GM12872 (cell line): ENCODE results near the gene POLG.

ENCODE experiments used
- CTCF ChIP-seq: IDR thresholded peaks from 3 replicates; pipeline ENCODE4 v1.5.1; 2011; ENCODE audit warnings: low read depth, mild to moderate bottlenecking, low read length, moderate library complexity; ENCODE audit not compliant: insufficient read depth

The POLG gene

GRCh38 chr15:89334510-89335297 lies at the start of gene POLG:
POLG (minus strand) TSS chr15:89334824; CDS start chr15:89333754, 1,070 bp downstream.
- no peak for TF ChIP-seq CTCF

GRCh38 chr15:89384176-89384604 lies 49.6 kb upstream of the POLG start:
- TF ChIP-seq CTCF, result no peak

GRCh38 chr15:89383365-89384175 lies 48.9 kb upstream of the POLG start:
- no peak for TF ChIP-seq CTCF

GRCh38 chr15:89381888-89382686 lies 47.5 kb upstream of the POLG start:
- no peak for TF ChIP-seq CTCF

GRCh38 chr15:89381331-89381730 lies 46.7 kb upstream of the POLG start:
- TF ChIP-seq CTCF, result no peak

- no peak for TF ChIP-seq CTCF
Measured at GRCh38 chr15:89379818-89380217, 45.2 kb upstream of the POLG start.

GRCh38 chr15:89379251-89379695 lies 44.6 kb upstream of the POLG start:
- no peak for TF ChIP-seq CTCF
